GM21786 (cell line): ENCODE measurements around the gene AATF.

Experiments used
- ATAC-seq: cut with Tn5 transposase; IDR thresholded peaks from one replicate; pipeline ENCODE4 v1.9.1; 2021; ENCODE audit not compliant: unreplicated experiment

AATF gene

DNA sequence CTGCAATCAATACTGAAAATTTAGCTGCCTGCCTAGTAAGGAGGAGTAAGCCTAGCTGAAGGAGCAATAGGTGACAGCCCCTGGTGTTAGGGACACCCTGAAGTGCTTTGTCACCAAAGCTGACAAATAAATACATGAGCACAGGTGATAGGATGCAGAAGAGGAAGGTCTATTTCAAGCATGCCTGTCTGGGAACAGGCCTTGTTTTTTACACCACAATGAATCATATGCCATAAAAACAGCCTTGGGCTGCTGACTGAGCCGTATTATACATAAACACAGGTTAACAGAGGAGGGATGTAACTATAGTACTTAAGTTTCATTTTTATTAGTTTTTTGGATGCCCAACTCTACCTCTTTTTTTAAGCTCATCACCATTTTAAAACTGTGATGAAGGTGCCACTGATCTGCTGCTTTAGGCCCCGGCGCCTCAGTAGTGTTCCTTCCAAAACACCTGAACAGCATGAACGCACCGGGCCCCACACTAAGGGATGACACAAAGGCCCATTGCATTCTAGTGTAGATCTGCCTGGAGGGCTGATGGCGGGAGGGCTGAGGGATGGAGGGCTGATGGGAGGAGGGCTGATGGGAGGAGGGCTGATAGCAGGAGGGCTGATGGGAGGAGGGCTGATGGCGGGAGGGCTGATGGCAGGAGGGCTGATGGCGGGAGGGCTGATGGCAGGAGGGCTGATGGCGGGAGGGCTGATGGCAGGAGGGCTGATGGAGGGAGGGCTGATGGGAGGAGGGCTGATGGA is 150.3 kb downstream of the AATF start:
- ATAC-seq = no peak

DNA sequence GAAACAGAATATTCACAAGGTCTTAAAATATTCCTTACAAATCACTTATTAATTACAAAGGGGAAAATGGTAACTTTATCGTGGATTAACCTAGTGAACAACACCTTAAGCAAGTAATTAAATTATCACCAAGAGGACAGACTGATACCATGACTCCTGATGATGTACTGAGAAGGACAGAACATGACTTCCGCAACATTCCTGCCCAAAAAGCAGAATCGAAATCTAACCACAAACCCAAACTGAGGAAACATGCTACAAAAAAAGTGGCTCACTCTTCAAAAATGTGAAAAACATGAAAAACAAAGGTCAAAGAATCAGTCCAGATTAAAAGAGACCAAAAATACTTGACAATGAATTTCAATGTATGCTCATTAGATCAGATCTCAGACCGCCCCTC is 151.5 kb downstream of the AATF start:
- no peak for ATAC-seq

GRCh38 chr17:37101306-37101705 is 152.6 kb downstream of the AATF start:
- ATAC-seq = no peak

DNA sequence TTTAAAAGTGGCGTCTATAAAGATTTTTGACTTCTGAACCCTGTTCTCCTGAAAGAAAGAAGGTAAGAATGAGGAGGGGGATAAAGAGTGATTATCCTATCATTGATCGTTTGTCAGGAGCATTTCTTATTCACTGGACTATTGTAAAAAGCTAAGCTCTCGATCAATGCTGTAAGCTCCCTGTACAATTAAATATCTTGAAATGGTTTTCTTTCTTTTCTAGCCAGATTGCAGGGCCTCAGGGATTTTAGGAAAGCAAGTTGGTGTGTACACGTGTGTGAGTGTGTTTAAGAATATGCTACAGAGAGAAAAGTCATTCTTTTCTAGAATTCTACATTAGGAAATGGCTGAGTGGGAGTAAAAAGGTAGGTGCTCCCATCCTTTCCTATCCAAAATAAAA is 154.5 kb downstream of the AATF start:
- ATAC-seq = no peak

- no peak for ATAC-seq
These were observed 157.3 kb downstream of the AATF start for GRCh38 chr17:37106049-37106448.
